Endodermal cell (in vitro differentiated cells): ENCODE results near the gene SYT1. TPM values are rescaled to one million over a fixed set of nuclear protein-coding genes. Genes with fewer than 3 reads are reported as not detected.

ENCODE experiments used
- DNase-seq: peaks from one replicate; pipeline ENCODE4 v3.0.0-alpha.2; 2017
- H3K27ac ChIP-seq: 2 replicates; pipeline ENCODE4 v1.5.1; 2013; ENCODE audit warnings: mild to moderate bottlenecking, low read depth, low read length, moderate library complexity
- H3K27me3 ChIP-seq: 2 replicates; pipeline ENCODE4 v1.6.1; 2013; ENCODE audit warnings: mild to moderate bottlenecking, low read length, moderate library complexity; ENCODE audit not compliant: insufficient read depth, control insufficient read depth, poor library complexity, severe bottlenecking
- H3K36me3 ChIP-seq: 2 replicates; pipeline ENCODE4 v1.7.0; 2013; ENCODE audit warnings: mild to moderate bottlenecking, low read length, moderate library complexity; ENCODE audit not compliant: control insufficient read depth, insufficient read depth
- H3K4me1 ChIP-seq: one replicate; pipeline ENCODE4 v1.7.0; 2013; ENCODE audit warnings: low read length; ENCODE audit not compliant: control insufficient read depth, insufficient read depth
- H3K4me3 ChIP-seq: 2 replicates; pipeline ENCODE4 v1.5.1; 2013; ENCODE audit warnings: mild to moderate bottlenecking, low read length, moderate library complexity
- H3K9ac ChIP-seq: 2 replicates; pipeline ENCODE4 v1.6.1; 2013; ENCODE audit warnings: mild to moderate bottlenecking, low read length, moderate library complexity; ENCODE audit not compliant: poor library complexity, severe bottlenecking; ENCODE audit errors: extremely low read depth
- H3K9me3 ChIP-seq: 2 replicates; pipeline ENCODE4 v1.6.1; 2013; ENCODE audit warnings: mild to moderate bottlenecking, low read length, moderate library complexity; ENCODE audit not compliant: control insufficient read depth
- H3K27ac Mint-ChIP-seq: 2 replicates; pipeline ENCODE4 v1.8.0; 2020; ENCODE audit warnings: mixed read lengths
- H3K27me3 Mint-ChIP-seq: 2 replicates; pipeline ENCODE4 v1.8.0; 2021; ENCODE audit warnings: mild to moderate bottlenecking, mixed read lengths; ENCODE audit not compliant: insufficient read depth
- H3K36me3 Mint-ChIP-seq: 2 replicates; pipeline ENCODE4 v1.8.0; 2020; ENCODE audit warnings: low read depth, mixed read lengths
- H3K4me1 Mint-ChIP-seq: 2 replicates; pipeline ENCODE4 v1.8.0; 2020; ENCODE audit warnings: mixed read lengths
- H3K4me3 Mint-ChIP-seq: 2 replicates; pipeline ENCODE4 v1.8.0; 2020; ENCODE audit warnings: mild to moderate bottlenecking, moderate library complexity, mixed read lengths
- H3K9me3 Mint-ChIP-seq: 2 replicates; pipeline ENCODE4 v1.8.0; 2020; ENCODE audit warnings: mild to moderate bottlenecking, mixed read lengths
- WGBS, 2 experiments: methylation state at CpG; one replicate each; pipeline versions ENCODE4 v1.1.5 to v1.1.7; 2013; ENCODE audit warnings: missing lambda C conversion rate in 2 of 2, mixed read lengths in 1 of 2; ENCODE audit not compliant: insufficient coverage in 1 of 2, insufficient read length in 1 of 2; 5-methylcytosine and 5-hydroxymethylcytosine counted together
- total RNA-seq, 2 donors: library from RNA; stranded (reverse); fragmentation: NEBNext Ultra II Directional in 1 of 2; extraction: Animal tissue kit (Norgen Biotek cat#: 25700) in 1 of 2; gene quantifications; 2 replicates in 1 of 2; 3 replicates in 1 of 2; pipeline ENCODE4 v1.2.1, GENCODE V29; 2021
- TF ChIP-seq, protein P1 (sequence below): fragments of 200-600 bp; sonication (generic); conservative IDR thresholded peaks from 2 replicates; pipeline ENCODE4 v1.5.0; 2021; ENCODE audit warnings: antibody characterized with exemption, mild to moderate bottlenecking

The SYT1 gene
- total RNA-seq, 2 donors from 2014 or later: 6.8 to 10.7 TPM

DNA sequence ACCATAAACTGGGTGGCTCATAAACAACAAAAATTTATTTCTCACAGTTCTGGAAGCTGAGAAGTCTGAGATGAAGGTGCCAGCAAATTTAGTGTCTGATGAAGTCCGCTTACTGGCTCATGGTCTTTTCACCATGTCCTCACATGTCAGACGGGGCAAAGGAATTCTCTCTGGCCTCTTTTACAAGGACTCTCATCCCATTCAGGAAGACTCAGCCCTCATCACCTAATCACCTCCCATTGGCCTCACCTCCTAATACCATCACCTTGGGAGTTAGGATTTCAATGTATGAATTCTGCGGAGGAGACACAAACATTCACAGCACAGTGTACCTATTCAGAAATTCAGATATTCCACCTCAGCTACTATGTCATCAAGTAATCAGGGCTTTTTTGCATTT is 468.6 kb downstream of the SYT1 start:
- Histone ChIP-seq H3K9ac (no peak overlapping the region), H3K9me3 (no peaks in the 10 kb centered on the region), H3K4me1 (no peaks in the 10 kb centered on the region), H3K4me3 (no peak overlapping the region), H3K27ac (no peak overlapping the region), H3K27me3 (no peaks in the 10 kb centered on the region), H3K36me3 (no peaks in the 10 kb centered on the region)
- WGBS, 2 experiments: 84 to 94% methylated on average over 3 of the region's 3 CpGs
- Mint-ChIP-seq H3K36me3 (no peaks in the 10 kb centered on the region), H3K4me1 (no peaks in the 10 kb centered on the region), H3K9me3 (no peaks in the 10 kb centered on the region), H3K27ac (no peak overlapping the region), H3K4me3 (no peak overlapping the region), H3K27me3 (no peaks in the 10 kb centered on the region)
- no peak for DNase-seq
- TF ChIP-seq, protein P1, sequence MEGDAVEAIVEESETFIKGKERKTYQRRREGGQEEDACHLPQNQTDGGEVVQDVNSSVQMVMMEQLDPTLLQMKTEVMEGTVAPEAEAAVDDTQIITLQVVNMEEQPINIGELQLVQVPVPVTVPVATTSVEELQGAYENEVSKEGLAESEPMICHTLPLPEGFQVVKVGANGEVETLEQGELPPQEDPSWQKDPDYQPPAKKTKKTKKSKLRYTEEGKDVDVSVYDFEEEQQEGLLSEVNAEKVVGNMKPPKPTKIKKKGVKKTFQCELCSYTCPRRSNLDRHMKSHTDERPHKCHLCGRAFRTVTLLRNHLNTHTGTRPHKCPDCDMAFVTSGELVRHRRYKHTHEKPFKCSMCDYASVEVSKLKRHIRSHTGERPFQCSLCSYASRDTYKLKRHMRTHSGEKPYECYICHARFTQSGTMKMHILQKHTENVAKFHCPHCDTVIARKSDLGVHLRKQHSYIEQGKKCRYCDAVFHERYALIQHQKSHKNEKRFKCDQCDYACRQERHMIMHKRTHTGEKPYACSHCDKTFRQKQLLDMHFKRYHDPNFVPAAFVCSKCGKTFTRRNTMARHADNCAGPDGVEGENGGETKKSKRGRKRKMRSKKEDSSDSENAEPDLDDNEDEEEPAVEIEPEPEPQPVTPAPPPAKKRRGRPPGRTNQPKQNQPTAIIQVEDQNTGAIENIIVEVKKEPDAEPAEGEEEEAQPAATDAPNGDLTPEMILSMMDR: no peak

DNA sequence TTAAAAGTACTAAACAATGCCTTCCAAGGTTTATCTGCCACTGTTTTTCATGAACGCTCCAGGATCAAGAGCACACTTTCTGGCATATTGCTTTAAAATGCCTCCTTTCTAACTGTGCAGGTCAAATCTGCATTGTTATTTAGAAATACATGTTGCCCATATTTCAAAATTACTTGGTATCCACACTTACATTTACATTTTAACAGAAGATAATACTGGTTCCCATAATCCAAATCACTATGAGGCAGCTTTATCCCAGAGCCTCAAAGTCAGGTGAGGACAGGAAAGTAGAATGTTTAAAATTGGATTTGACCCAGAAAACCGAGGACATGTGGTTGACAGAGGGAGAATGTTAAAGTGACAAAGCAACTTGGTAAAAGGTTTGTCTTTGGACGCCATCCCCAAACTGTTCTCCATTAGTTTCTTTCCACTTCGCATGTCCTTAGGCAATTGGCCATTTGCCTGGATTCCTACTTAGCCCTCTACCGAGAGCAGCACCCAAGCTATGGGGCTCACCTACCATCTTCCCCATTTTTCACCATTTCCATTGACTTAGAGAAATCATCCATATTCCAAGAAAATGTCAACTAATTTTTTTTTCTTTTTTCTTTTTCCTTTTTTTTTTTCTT is 473.2 kb downstream of the SYT1 start:
- no peaks in the 10 kb centered on the region for H3K9me3 ChIP-seq
- WGBS, 2 experiments: 82 to 93% methylated on average over 4 to 5 of the region's 5 CpGs
- TF ChIP-seq, protein P1: no peak
- no peak for DNase-seq
- no peaks in the 10 kb centered on the region for H3K27me3 ChIP-seq
- H3K4me3 Mint-ChIP-seq: no peak overlapping the region
- peaks cover 7% of the 10 kb centered on the region for H3K4me1 Mint-ChIP-seq
- H3K36me3 ChIP-seq: no peaks in the 10 kb centered on the region
- H3K4me3 ChIP-seq: no peak overlapping the region
- H3K27ac ChIP-seq: no peak overlapping the region
- peaks cover 10% of the 10 kb centered on the region for H3K36me3 Mint-ChIP-seq
- peaks cover 9% of the 10 kb centered on the region for H3K9me3 Mint-ChIP-seq
- no peaks in the 10 kb centered on the region for H3K4me1 ChIP-seq
- no peaks in the 10 kb centered on the region for H3K27me3 Mint-ChIP-seq
- no peak overlapping the region for H3K27ac Mint-ChIP-seq
- H3K9ac ChIP-seq: no peak overlapping the region

DNA sequence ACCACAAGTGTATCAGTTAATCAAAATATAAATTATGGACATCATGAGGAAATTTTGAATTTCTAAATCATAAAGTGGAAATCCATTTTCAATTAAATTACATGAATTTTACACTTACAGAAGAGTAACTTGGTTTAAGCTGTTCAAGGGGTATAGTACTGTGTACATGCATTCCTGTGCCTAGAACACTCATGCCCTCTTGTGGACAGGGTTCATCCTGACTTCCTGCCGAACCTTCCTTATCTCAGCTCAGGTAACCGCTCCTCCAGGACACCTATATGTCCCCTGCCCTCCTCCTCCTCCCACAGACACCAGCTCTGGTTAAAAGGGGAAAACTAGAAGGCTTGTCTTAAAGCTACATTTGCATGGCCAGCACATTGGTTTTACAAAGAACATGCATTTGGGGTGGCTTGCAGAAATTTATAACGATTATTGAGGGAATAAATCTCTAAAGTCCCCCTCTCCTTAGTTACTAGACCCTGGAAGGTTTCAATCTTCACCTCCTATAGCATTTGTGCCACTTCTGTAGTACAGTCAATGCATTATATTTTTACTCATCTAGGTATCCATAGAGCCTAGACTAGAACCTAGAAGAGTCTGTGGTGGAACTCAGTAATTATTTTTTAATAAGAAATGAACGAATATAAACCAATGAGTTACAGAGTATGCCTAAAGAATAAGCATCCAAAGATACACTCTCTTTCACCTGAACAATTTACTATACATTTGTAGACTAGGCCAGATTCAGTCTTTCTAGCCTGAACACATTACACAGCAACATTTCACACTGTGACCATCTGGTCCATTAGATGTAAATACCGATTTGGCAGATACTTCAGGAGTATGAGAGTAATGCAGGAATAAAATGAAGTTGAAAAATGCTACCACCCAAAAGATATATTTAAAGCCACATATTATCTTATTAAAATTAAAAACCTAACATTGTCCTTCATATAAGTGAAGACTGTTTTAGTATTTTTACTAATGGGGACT is 480.6 kb downstream of the SYT1 start:
- no peaks in the 10 kb centered on the region for H3K36me3 ChIP-seq
- H3K27me3 ChIP-seq: no peaks in the 10 kb centered on the region
- H3K27ac ChIP-seq: no peak overlapping the region
- no peak overlapping the region for H3K9ac ChIP-seq
- no peak overlapping the region for H3K27ac Mint-ChIP-seq
- TF ChIP-seq, protein P1: peak; percentile 91
- no peaks in the 10 kb centered on the region for H3K9me3 ChIP-seq
- peaks cover 7% of the 10 kb centered on the region for H3K4me1 Mint-ChIP-seq
- peaks cover 4% of the 10 kb centered on the region for H3K36me3 Mint-ChIP-seq
- H3K4me1 ChIP-seq: no peaks in the 10 kb centered on the region
- 20 to 59% methylated on average over 1 to 4 of the region's 5 CpGs for WGBS, 2 experiments
- peaks cover 2% of the 10 kb centered on the region for H3K9me3 Mint-ChIP-seq
- no peaks in the 10 kb centered on the region for H3K27me3 Mint-ChIP-seq
- no peak overlapping the region for H3K4me3 ChIP-seq
- H3K4me3 Mint-ChIP-seq: no peak overlapping the region
- DNase-seq: peak; percentile 87
